KMS-11 (cell line): ENCODE data around the gene POLR3G.

Experiments
- H2AFZ ChIP-seq: fragments of 200-600 bp; sonication (generic); 2 replicates; pipeline ENCODE4 v1.6.1; 2016; ENCODE audit warnings: antibody characterized with exemption, mixed run types, low read depth
- H3K27ac ChIP-seq: fragments of 200-600 bp; sonication (generic); 2 replicates; pipeline ENCODE4 v1.6.1; 2016; ENCODE audit warnings: mild to moderate bottlenecking, mixed run types
- H3K27me3 ChIP-seq: fragments of 200-600 bp; sonication (generic); 2 replicates; pipeline ENCODE4 v1.6.1; 2017; ENCODE audit warnings: mild to moderate bottlenecking, low read depth, mixed run types, moderate library complexity; ENCODE audit not compliant: insufficient read depth
- H3K36me3 ChIP-seq: fragments of 200-600 bp; sonication (generic); 2 replicates; pipeline ENCODE4 v1.6.1; 2017; ENCODE audit warnings: mild to moderate bottlenecking, mixed run types; ENCODE audit not compliant: insufficient read depth
- H3K4me1 ChIP-seq: fragments of 200-600 bp; sonication (generic); 2 replicates; pipeline ENCODE4 v1.6.1; 2016; ENCODE audit warnings: mild to moderate bottlenecking, low read depth, mixed run types; ENCODE audit not compliant: poor library complexity, severe bottlenecking
- H3K4me2 ChIP-seq: fragments of 200-600 bp; sonication (generic); 2 replicates; pipeline ENCODE4 v1.7.0; 2016; ENCODE audit warnings: mild to moderate bottlenecking, mixed run types
- H3K4me3 ChIP-seq: fragments of 200-600 bp; sonication (generic); IDR thresholded peaks from 2 replicates; pipeline ENCODE4 v1.6.1; 2017; ENCODE audit warnings: low read depth, low read length, mixed read lengths; ENCODE audit not compliant: insufficient read depth
- H3K79me2 ChIP-seq: fragments of 200-600 bp; sonication (generic); 2 replicates; pipeline ENCODE4 v1.6.1; 2016; ENCODE audit warnings: low read depth, mixed run types; ENCODE audit not compliant: insufficient read depth
- H3K9ac ChIP-seq: fragments of 200-600 bp; sonication (generic); 2 replicates; pipeline ENCODE4 v1.6.1; 2016; ENCODE audit warnings: mild to moderate bottlenecking, mixed run types
- H4K20me1 ChIP-seq: fragments of 200-600 bp; sonication (generic); 2 replicates; pipeline ENCODE4 v1.6.1; 2016; ENCODE audit warnings: mild to moderate bottlenecking, mixed run types; ENCODE audit not compliant: insufficient read depth
- TF ChIP-seq, protein P1 (sequence below): fragments of 200-600 bp; sonication (generic); conservative IDR thresholded peaks from 2 replicates; pipeline ENCODE4 v1.6.1; 2017; ENCODE audit warnings: low read depth, mild to moderate bottlenecking, antibody characterized with exemption, low read length, moderate library complexity, mixed read lengths

Gene POLR3G

DNA sequence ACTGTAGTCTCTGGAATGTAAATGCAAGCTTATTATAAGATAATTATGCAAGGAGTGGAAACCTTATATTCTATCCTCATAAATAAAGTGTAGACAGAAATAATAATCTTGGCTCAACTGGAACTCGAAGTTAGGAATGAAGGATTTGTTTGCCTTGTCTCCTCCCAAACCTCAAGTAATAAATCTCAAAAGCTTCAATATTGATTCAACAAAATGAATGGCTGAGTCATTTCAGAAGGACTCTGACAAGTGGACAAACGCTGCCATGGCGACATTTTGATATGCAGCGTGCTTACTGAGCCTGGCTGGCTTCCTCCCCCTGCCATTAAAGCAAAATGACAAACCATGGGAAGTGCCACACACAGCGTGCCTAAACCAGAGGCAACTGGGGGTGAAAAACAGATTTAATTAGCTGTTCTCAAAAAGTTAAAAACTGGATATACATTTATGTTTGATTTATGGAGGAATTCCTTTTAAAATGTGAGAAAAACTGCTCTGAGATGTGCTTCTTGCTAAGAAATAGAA lies 73.5 kb downstream of the POLR3G start:
- no peak overlapping the region for H3K4me2 ChIP-seq

DNA sequence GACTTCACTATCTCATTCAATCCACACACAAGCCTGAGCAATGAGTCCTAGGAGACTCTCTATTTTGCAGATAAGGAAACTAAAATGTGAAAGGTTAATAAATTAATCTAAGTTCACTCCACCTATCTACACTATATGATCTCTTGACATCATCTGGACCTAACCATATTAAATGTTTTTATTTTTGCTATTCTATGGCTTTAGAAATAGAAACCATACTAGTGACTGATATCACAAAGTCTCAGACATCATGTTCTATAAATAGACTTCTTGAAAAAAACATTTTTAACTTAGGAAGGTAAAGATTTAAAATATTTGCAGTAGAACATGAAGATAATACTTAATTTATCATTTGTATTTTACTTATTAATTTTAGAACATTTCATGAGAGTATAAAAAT lies 74.6 kb downstream of the POLR3G start:
- no peaks in the 10 kb centered on the region for H3K4me1 ChIP-seq
- H3K4me2 ChIP-seq, result no peak overlapping the region
- no peaks in the 10 kb centered on the region for H3K27me3 ChIP-seq
- H2AFZ ChIP-seq, result no peak overlapping the region
- H3K9ac ChIP-seq, result no peak overlapping the region
- H3K36me3 ChIP-seq, result no peaks in the 10 kb centered on the region
- no peaks in the 10 kb centered on the region for H3K79me2 ChIP-seq
- TF ChIP-seq, protein P1, sequence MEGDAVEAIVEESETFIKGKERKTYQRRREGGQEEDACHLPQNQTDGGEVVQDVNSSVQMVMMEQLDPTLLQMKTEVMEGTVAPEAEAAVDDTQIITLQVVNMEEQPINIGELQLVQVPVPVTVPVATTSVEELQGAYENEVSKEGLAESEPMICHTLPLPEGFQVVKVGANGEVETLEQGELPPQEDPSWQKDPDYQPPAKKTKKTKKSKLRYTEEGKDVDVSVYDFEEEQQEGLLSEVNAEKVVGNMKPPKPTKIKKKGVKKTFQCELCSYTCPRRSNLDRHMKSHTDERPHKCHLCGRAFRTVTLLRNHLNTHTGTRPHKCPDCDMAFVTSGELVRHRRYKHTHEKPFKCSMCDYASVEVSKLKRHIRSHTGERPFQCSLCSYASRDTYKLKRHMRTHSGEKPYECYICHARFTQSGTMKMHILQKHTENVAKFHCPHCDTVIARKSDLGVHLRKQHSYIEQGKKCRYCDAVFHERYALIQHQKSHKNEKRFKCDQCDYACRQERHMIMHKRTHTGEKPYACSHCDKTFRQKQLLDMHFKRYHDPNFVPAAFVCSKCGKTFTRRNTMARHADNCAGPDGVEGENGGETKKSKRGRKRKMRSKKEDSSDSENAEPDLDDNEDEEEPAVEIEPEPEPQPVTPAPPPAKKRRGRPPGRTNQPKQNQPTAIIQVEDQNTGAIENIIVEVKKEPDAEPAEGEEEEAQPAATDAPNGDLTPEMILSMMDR, result no peak
- no peak overlapping the region for H3K4me3 ChIP-seq
- no peak overlapping the region for H3K27ac ChIP-seq
- H4K20me1 ChIP-seq, result no peaks in the 10 kb centered on the region

More for the DNA sequence above, 73.5 kb downstream of the POLR3G start:
- no peaks in the 10 kb centered on the region for H3K36me3 ChIP-seq
- no peaks in the 10 kb centered on the region for H3K79me2 ChIP-seq
- no peak overlapping the region for H3K27ac ChIP-seq
- no peak overlapping the region for H3K4me3 ChIP-seq
- TF ChIP-seq, protein P1, result no peak
- no peak overlapping the region for H2AFZ ChIP-seq
- no peak overlapping the region for H3K9ac ChIP-seq
- no peaks in the 10 kb centered on the region for H3K27me3 ChIP-seq
- no peaks in the 10 kb centered on the region for H4K20me1 ChIP-seq
- no peaks in the 10 kb centered on the region for H3K4me1 ChIP-seq

DNA sequence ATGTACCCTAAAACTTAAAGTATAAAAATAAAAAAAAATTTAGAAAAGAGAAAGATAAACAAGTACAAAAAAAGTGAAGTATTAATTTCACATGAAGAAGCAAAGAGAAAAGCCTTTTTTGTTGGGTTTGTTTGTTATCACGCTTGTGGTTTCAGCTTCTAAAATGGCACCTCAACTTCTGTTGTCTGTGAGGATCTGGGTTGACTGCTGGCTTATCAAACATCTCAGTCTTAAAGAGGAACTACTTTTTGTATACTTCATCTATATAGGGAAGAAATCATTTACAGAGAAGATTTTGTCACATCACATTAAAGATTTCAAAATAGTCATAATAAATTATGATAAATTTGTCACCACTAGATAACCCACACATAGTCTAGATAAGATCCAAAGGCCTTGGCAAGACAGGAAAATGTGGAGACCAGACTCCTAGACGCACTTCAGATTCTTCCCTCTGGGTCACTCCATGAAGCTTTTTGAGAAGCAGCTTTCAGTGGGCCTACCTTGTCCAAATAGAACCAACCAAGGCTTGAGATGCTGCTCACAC lies 75.1 kb downstream of the POLR3G start:
- no peaks in the 10 kb centered on the region for H3K27me3 ChIP-seq
- no peaks in the 10 kb centered on the region for H4K20me1 ChIP-seq
- no peak overlapping the region for H3K4me2 ChIP-seq
- H3K4me3 ChIP-seq, result no peak overlapping the region
- H3K36me3 ChIP-seq, result no peaks in the 10 kb centered on the region
- H2AFZ ChIP-seq, result no peak overlapping the region
- no peak overlapping the region for H3K27ac ChIP-seq
- TF ChIP-seq, protein P1, result no peak
- H3K79me2 ChIP-seq, result no peaks in the 10 kb centered on the region
- no peak overlapping the region for H3K9ac ChIP-seq
- no peaks in the 10 kb centered on the region for H3K4me1 ChIP-seq

DNA sequence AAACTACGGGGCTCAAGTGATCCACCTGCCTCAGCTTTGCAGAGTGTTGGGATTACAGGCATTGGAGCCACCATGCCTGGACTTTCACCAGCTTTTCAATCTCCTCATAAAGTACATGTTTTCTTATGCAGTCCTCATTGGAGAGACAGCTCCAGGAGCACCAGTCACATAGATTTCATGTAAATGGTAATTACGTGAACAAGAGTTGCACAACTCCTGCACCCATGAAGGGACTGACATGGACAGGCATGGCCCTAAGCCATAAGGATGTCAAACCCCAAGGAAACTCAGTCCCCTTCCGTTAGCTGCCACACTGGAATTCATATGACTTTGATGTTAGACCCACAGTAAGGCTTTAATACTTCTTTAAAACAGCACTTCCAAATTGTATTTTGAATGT lies 76.3 kb downstream of the POLR3G start:
- Histone ChIP-seq H2AFZ (no peak overlapping the region), H4K20me1 (no peaks in the 10 kb centered on the region), H3K4me1 (no peaks in the 10 kb centered on the region), H3K36me3 (no peaks in the 10 kb centered on the region), H3K9ac (no peak overlapping the region), H3K27ac (no peak overlapping the region), H3K4me3 (no peak overlapping the region), H3K79me2 (no peaks in the 10 kb centered on the region), H3K27me3 (no peaks in the 10 kb centered on the region), H3K4me2 (no peak overlapping the region)
- TF ChIP-seq, protein P1, result no peak
